Urinary bladder (tissue), 4 donors: ENCODE data around the gene PDHX. TPM values are rescaled to one million over a fixed set of nuclear protein-coding genes. Genes with fewer than 3 reads are reported as not detected.

ENCODE experiments used
- DNase-seq: peaks from one replicate; pipeline ENCODE4 v3.0.0-alpha.2; 2015; ENCODE audit errors: extremely low spot score
- H3K27ac ChIP-seq: one replicate; pipeline ENCODE4 v1.5.1; 2013; ENCODE audit warnings: low read depth, mild to moderate bottlenecking, moderate library complexity
- H3K36me3 ChIP-seq: one replicate; pipeline ENCODE4 v1.6.1; 2013; ENCODE audit warnings: mild to moderate bottlenecking, moderate library complexity; ENCODE audit not compliant: insufficient read depth
- H3K4me1 ChIP-seq: one replicate; pipeline ENCODE4 v1.6.1; 2013; ENCODE audit warnings: mild to moderate bottlenecking, moderate library complexity; ENCODE audit not compliant: insufficient read depth
- H3K4me3 ChIP-seq: one replicate; pipeline ENCODE4 v1.5.1; 2013; ENCODE audit warnings: low read depth, low read length
- WGBS: extraction: QIAGEN DNeasy Blood & Tissue Kit; methylation state at CpG from one replicate; pipeline ENCODE4 v1.1.7; 2013; 5-methylcytosine and 5-hydroxymethylcytosine counted together
- polyA plus RNA-seq: library from polyadenylated mRNA; stranded (reverse); fragments of 200-250 nt; gene quantifications from one replicate; pipeline ENCODE4 v1.2.3, GENCODE V29; 2013
- total RNA-seq: library from RNA; depleted of rRNA; stranded (reverse); fragments of >200 nt; gene quantifications from one replicate; pipeline ENCODE4 v1.2.3, GENCODE V29; 2014
- donor health status: healthy with polysubstance abuse.
- donor health status: healthy.

Gene PDHX
- total and polyA plus RNA-seq, 2 donors, result 25.3 to 37.8 TPM

- Histone ChIP-seq H3K4me1 (no peaks in the 10 kb centered on the region), H3K36me3 (peaks cover 1% of the 10 kb centered on the region), H3K4me3 (peak overlapping the region; percentile 68), H3K27ac (peak overlapping the region; percentile 87)
- WGBS, result 12% methylated on average over 23 of the region's 23 CpGs
- peak; percentile 20 for DNase-seq
Measured at GRCh38 chr11:34916843-34917770, 689 bp downstream of the PDHX start.

- 91% methylated on average over 4 of the region's 4 CpGs for WGBS
Measured at GRCh38 chr11:34921156-34921555, 4.7 kb downstream of the PDHX start.

DNA sequence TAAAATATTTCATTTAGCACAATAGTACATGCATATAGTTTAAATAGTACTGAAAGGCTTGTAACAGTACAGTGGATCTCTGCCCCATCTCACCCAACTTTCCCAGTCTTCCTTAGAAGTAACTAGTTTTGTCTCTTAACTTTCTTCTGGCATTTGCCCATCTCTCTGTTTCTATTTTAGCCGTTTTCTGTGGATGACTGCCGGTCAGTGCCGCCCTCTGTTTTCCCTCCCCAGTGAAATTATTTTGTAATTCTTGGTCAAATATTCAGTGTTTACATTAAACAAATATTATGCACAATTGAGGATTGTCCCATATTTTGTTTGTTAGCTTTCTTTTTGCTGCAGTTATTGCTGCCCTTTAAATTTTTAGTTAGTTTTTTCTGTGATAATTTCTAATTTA is 8.3 kb downstream of the PDHX start:
- DNase-seq, result no peak
- Histone ChIP-seq H3K27ac (no peak overlapping the region), H3K36me3 (peaks cover 1% of the 10 kb centered on the region), H3K4me1 (no peaks in the 10 kb centered on the region), H3K4me3 (no peak overlapping the region)
- 22% methylated on average over 3 of the region's 3 CpGs for WGBS

More at GRCh38 chr11:34921156-34921555, 4.7 kb downstream of the PDHX start:
- H3K4me1 ChIP-seq, result no peaks in the 10 kb centered on the region
- DNase-seq, result no peak
- no peak overlapping the region for H3K4me3 ChIP-seq
- no peak overlapping the region for H3K27ac ChIP-seq
- H3K36me3 ChIP-seq, result peaks cover 1% of the 10 kb centered on the region

GRCh38 chr11:34926101-34926830 is 9.8 kb downstream of the PDHX start:
- H3K36me3 ChIP-seq, result peaks cover 1% of the 10 kb centered on the region
- no peak overlapping the region for H3K27ac ChIP-seq
- 14% methylated on average over 2 of the region's 2 CpGs for WGBS
- peak; percentile 51 for DNase-seq
- no peaks in the 10 kb centered on the region for H3K4me1 ChIP-seq
- no peak overlapping the region for H3K4me3 ChIP-seq

DNA sequence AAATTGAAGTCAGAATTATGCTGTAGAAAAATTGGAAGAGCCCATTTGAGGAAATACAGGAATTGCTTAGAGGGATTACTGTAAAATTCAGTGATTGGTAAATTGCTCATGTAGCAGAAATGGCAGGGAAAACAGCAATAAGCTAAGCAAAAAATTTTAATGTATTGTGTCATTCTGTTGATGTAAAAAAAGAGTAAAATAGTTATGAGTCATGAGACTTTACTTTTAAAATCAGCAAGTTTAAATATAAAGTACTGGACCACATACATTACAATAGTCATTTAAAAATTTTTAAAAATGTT is 10.4 kb downstream of the PDHX start:
- H3K36me3 ChIP-seq, result peaks cover 1% of the 10 kb centered on the region
- H3K4me1 ChIP-seq, result no peaks in the 10 kb centered on the region
- H3K27ac ChIP-seq, result no peak overlapping the region
- H3K4me3 ChIP-seq, result no peak overlapping the region
- DNase-seq, result no peak

DNA sequence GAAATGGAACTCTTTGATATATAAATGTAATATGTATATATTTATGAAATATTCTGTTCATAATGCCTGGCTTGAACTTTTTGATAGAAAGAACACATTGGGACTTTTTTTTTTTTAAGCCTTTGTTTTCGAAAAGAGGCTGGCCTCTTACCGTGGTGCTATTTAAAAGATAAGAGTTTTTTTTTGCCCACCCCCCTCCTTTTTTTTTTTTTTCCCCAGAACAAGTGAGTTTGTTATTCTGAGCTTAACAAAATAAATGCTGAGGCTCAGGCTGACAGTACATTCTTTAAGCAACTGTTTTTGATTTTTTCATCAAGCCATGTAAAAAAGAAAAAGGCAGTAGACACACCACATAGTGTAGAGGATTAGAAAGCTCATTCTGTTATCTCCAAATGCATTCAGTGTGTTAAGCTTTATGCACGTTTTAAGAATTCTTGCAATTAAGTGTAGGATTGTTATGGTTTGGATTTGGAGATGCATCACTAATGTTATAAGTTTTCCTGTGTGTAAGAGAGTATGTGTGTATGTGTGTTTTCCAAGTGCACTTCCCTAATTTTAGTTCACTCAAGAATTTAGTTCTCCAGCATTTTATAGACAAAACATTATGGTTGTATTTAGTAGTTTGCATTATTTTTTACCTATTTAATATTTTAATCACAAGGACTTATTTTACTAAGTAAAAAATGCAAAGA is 12.0 kb downstream of the PDHX start:
- Histone ChIP-seq H3K36me3 (peaks cover 1% of the 10 kb centered on the region), H3K27ac (no peak overlapping the region), H3K4me1 (no peaks in the 10 kb centered on the region), H3K4me3 (no peak overlapping the region)
- DNase-seq, result no peak
- 62% methylated on average over 3 of the region's 3 CpGs for WGBS

- no peak for DNase-seq
- no peak overlapping the region for H3K4me3 ChIP-seq
- H3K4me1 ChIP-seq, result no peaks in the 10 kb centered on the region
- peaks cover 1% of the 10 kb centered on the region for H3K36me3 ChIP-seq
- whole genome bisulfite sequencing, result 86% methylated on average over 7 of the region's 7 CpGs
- H3K27ac ChIP-seq, result no peak overlapping the region
Measured at GRCh38 chr11:34928960-34929680, 12.7 kb downstream of the PDHX start.

GRCh38 chr11:34929794-34930763 is 13.7 kb downstream of the PDHX start:
- WGBS, result 90% methylated on average over 11 of the region's 11 CpGs
- DNase-seq, result no peak
- Histone ChIP-seq H3K4me1 (no peaks in the 10 kb centered on the region), H3K36me3 (peaks cover 1% of the 10 kb centered on the region), H3K4me3 (no peak overlapping the region), H3K27ac (no peak overlapping the region)

GRCh38 chr11:34936945-34937629 is 20.7 kb downstream of the PDHX start:
- Histone ChIP-seq H3K36me3 (no peaks in the 10 kb centered on the region), H3K27ac (no peak overlapping the region), H3K4me1 (no peaks in the 10 kb centered on the region), H3K4me3 (no peak overlapping the region)
- 91% methylated on average over 6 of the region's 6 CpGs for WGBS
- no peak for DNase-seq

- WGBS, result 45% methylated on average over 1 of the region's 1 CpG
- H3K4me1 ChIP-seq, result no peaks in the 10 kb centered on the region
- no peak overlapping the region for H3K27ac ChIP-seq
- DNase-seq, result no peak
- H3K4me3 ChIP-seq, result no peak overlapping the region
- H3K36me3 ChIP-seq, result no peaks in the 10 kb centered on the region
Measured at GRCh38 chr11:34938611-34939010, 22.2 kb downstream of the PDHX start.

GRCh38 chr11:34940026-34940677 is 23.7 kb downstream of the PDHX start:
- H3K27ac ChIP-seq, result no peak overlapping the region
- 36% methylated on average over 4 of the region's 4 CpGs for WGBS
- no peak for DNase-seq
- H3K4me3 ChIP-seq, result no peak overlapping the region
- H3K4me1 ChIP-seq, result no peaks in the 10 kb centered on the region
- no peaks in the 10 kb centered on the region for H3K36me3 ChIP-seq

DNA sequence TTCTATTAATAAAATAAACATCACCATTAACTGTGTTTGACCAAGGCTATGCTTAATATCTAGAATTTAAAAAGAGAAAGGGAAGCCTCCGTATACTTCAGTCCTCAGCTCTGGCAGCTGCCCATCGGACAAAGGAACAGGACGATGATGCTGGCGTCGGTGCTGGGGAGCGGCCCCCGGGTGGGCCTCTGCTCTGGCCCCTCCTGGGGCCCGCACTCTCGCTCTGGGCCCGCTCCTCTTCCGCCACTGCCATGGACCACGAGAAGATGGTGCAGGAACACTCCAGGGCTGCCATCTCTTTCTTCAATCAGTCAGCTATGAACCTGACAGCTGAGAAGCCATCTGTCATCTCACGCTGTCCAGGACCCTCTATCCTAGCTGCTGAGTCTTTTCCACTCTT is 25.3 kb downstream of the PDHX start:
- no peak for DNase-seq
- WGBS, result 97% methylated on average over 13 of the region's 13 CpGs
- no peaks in the 10 kb centered on the region for H3K36me3 ChIP-seq

More for the DNA sequence above, 25.3 kb downstream of the PDHX start:
- Histone ChIP-seq H3K4me1 (no peaks in the 10 kb centered on the region), H3K4me3 (no peak overlapping the region), H3K27ac (no peak overlapping the region)
